Fibroblast of lung (primary cell): ENCODE data around the gene SAMD11.

Experiments used
- CTCF ChIP-seq, 2 donors: IDR thresholded peaks in 1 of 2; conservative IDR thresholded peaks in 1 of 2; 1 replicate in 1 of 2; 2 replicates in 1 of 2; pipeline ENCODE4 v1.5.1; 2011 to 2012; ENCODE audit warnings: low read length in 2 of 2, control low read depth in 1 of 2, inconsistent platforms in 1 of 2, low read depth in 1 of 2, mild to moderate bottlenecking in 1 of 2
- EZH2 ChIP-seq: IDR thresholded peaks from 2 replicates; pipeline ENCODE4 v1.5.1; 2012; ENCODE audit warnings: low read length, control low read depth, mild to moderate bottlenecking; ENCODE audit errors: missing control alignments

GRCh38 chr1:905071-905749, 18.5 kb upstream of the SAMD11 start:
- TF ChIP-seq CTCF (conservative IDR thresholded peaks at IDR 0.05 in 1 of 2, IDR thresholded peaks at IDR 0.05 in 1 of 2; ENCODE audit: low read depth in 1 of 2, low read length in 2 of 2) (no peak), EZH2 (no peak)
